B cell (primary cell): ENCODE data around the gene PIF1. TPM values are rescaled to one million over a fixed set of nuclear protein-coding genes. Genes with fewer than 3 reads are reported as not detected.

Experiments used
- ATAC-seq: fragments of 200-7000 bp; cut with Tn5 transposase; one replicate; pipeline ENCODE4 v1.10.0; 2021; ENCODE audit warnings: low read depth, mild to moderate bottlenecking, moderate number of reproducible peaks, moderate library complexity
- CTCF ChIA-PET: fragments of 350-600 bp; sonication (Branson Sonifier 250); formaldehyde crosslinking; loops from one replicate; lab custom pipeline; 2021; ENCODE audit warnings: antibody characterized with exemption, inconsistent platforms; lab: Charles Lee
- POLR2A ChIA-PET: fragments of 350-600 bp; sonication (Branson Sonifier 250); formaldehyde crosslinking; loops from one replicate; lab custom pipeline; 2021; ENCODE audit warnings: antibody characterized with exemption; lab: Charles Lee
- DNase-seq: peaks from one replicate; pipeline ENCODE4 v3.0.0; 2013
- H2AFZ ChIP-seq: 2 replicates; pipeline ENCODE4 v1.6.1; 2012; ENCODE audit warnings: mild to moderate bottlenecking, low read depth, low read length; ENCODE audit not compliant: insufficient read depth, poor library complexity, severe bottlenecking
- H3K27ac ChIP-seq, 2 donors: 1 replicate in 1 of 2; 2 replicates in 1 of 2; pipeline ENCODE4 v1.5.1; 2012 to 2013; ENCODE audit warnings: low read length in 2 of 2, mild to moderate bottlenecking in 2 of 2, moderate library complexity in 1 of 2
- H3K27me3 ChIP-seq, 4 experiments: fragments of 200-600 bp in 1 of 4; sonication (generic) in 1 of 4; replicated peaks in 1 of 4; 1 replicate in 2 of 4; 2 replicates in 2 of 4; pipeline versions ENCODE4 v1.6.1 to v1.7.0; 2013 to 2016; ENCODE audit warnings: low read length in 3 of 4, mild to moderate bottlenecking in 2 of 4, mixed read lengths in 1 of 4, moderate library complexity in 1 of 4; ENCODE audit not compliant: insufficient read depth in 4 of 4, control insufficient read depth in 3 of 4; ENCODE audit errors: control extremely low read depth in 1 of 4
- H3K36me3 ChIP-seq, 2 experiments: replicated peaks in 1 of 2; 1 replicate in 1 of 2; 2 replicates in 1 of 2; pipeline versions ENCODE4 v1.6.1 to v1.7.1; 2013; ENCODE audit warnings: low read length in 1 of 2; ENCODE audit not compliant: insufficient read depth in 2 of 2, control insufficient read depth in 1 of 2; ENCODE audit errors: control extremely low read depth in 1 of 2, extremely low read depth in 1 of 2
- H3K4me1 ChIP-seq, 2 donors: fragments of 200-600 bp in 1 of 2; sonication (generic) in 1 of 2; 1 replicate in 1 of 2; 2 replicates in 1 of 2; pipeline versions ENCODE4 v1.5.1 to v1.6.1; 2013 to 2017; ENCODE audit warnings: low read length in 2 of 2; ENCODE audit not compliant: control insufficient read depth in 2 of 2, insufficient read depth in 2 of 2
- H3K4me2 ChIP-seq: replicated peaks from 2 replicates; pipeline ENCODE3; 2012; ENCODE audit warnings: mild to moderate bottlenecking, low read depth, low read length; ENCODE audit not compliant: poor library complexity, severe bottlenecking
- H3K4me3 ChIP-seq, 5 experiments: fragments of 200-600 bp in 1 of 5; sonication (generic) in 1 of 5; 1 replicate in 3 of 5; 2 replicates in 2 of 5; pipeline versions ENCODE4 v1.5.1 to v1.7.0; 2011 to 2016; ENCODE audit warnings: low read length in 4 of 5, mild to moderate bottlenecking in 4 of 5, low read depth in 2 of 5, control low read depth in 1 of 5, moderate library complexity in 1 of 5; ENCODE audit not compliant: insufficient read depth in 1 of 5; ENCODE audit errors: control extremely low read depth in 1 of 5, extremely low read depth in 1 of 5
- H3K79me2 ChIP-seq: fragments of 200-600 bp; sonication (generic); one replicate; pipeline ENCODE4 v1.6.0; 2016; ENCODE audit warnings: low read length; ENCODE audit not compliant: control insufficient read depth, insufficient read depth
- H3K9ac ChIP-seq: fragments of 200-600 bp; sonication (generic); 2 replicates; pipeline ENCODE4 v1.6.1; 2017; ENCODE audit warnings: mild to moderate bottlenecking, low read length, moderate library complexity
- H3K9me3 ChIP-seq, 3 donors: one replicate each; pipeline versions ENCODE4 v1.6.1 to v1.7.1; 2013; ENCODE audit warnings: low read length in 2 of 3; ENCODE audit not compliant: control insufficient read depth in 2 of 3, insufficient read depth in 1 of 3; ENCODE audit errors: control extremely low read depth in 1 of 3
- H4K20me1 ChIP-seq: 2 replicates; pipeline ENCODE4 v1.6.0; 2012; ENCODE audit warnings: mild to moderate bottlenecking, low read length; ENCODE audit not compliant: insufficient read depth, control insufficient read depth, poor library complexity, severe bottlenecking
- H3K27ac Mint-ChIP-seq: one replicate; pipeline ENCODE4 v1.8.0; 2021; ENCODE audit warnings: mixed read lengths
- H3K27me3 Mint-ChIP-seq: one replicate; pipeline ENCODE4 v1.8.0; 2021; ENCODE audit warnings: mixed read lengths
- H3K4me1 Mint-ChIP-seq: one replicate; pipeline ENCODE4 v1.8.0; 2021; ENCODE audit warnings: mixed read lengths
- H3K4me3 Mint-ChIP-seq: one replicate; pipeline ENCODE4 v1.8.0; 2021; ENCODE audit warnings: mixed read lengths
- H3K9me3 Mint-ChIP-seq: one replicate; pipeline ENCODE4 v1.8.0; 2022; ENCODE audit warnings: mixed read lengths; ENCODE audit not compliant: insufficient read depth
- EZH2 ChIP-seq: IDR thresholded peaks from 2 replicates; pipeline ENCODE4 v1.6.1; 2012; ENCODE audit warnings: borderline replicate concordance, low read depth, mild to moderate bottlenecking, moderate library complexity, low read length; ENCODE audit not compliant: insufficient read depth, poor library complexity, severe bottlenecking
- WGBS: methylation state at CpG from one replicate; pipeline ENCODE4 v1.1.5; 2013; ENCODE audit warnings: missing lambda C conversion rate; ENCODE audit not compliant: insufficient coverage; 5-methylcytosine and 5-hydroxymethylcytosine counted together
- intact Hi-C: fragments of 100-400 bp; cut with micrococcal nuclease; formaldehyde crosslinking; loops from one replicate; pipeline ENCODE4 v1.10.0; 2022
- polyA plus RNA-seq: library from polyadenylated mRNA; depleted of rRNA; stranded (reverse); fragments of >200 nt; gene quantifications from 2 replicates; pipeline ENCODE4 v1.2.3, GENCODE V29; 2012
- total RNA-seq, 2 donors: library from RNA; stranded (reverse); fragments of 120-200 nt in 1 of 2; gene quantifications; 1 replicate in 1 of 2; 2 replicates in 1 of 2; pipeline versions ENCODE4 v1.2.3 to v1.2.4, GENCODE V29; 2013 to 2022
- TF ChIP-seq, protein P1 (sequence below): fragments of 200-600 bp; IDR thresholded peaks from one replicate; pipeline ENCODE4 v1.8.0; 2022; ENCODE audit warnings: antibody characterized with exemption, mild to moderate bottlenecking

The PIF1 gene
- total and polyA plus RNA-seq, 2 donors (not counting 1 experiment from before 2014, with no cell fraction given), result 2.0 to 6.2 TPM

DNA sequence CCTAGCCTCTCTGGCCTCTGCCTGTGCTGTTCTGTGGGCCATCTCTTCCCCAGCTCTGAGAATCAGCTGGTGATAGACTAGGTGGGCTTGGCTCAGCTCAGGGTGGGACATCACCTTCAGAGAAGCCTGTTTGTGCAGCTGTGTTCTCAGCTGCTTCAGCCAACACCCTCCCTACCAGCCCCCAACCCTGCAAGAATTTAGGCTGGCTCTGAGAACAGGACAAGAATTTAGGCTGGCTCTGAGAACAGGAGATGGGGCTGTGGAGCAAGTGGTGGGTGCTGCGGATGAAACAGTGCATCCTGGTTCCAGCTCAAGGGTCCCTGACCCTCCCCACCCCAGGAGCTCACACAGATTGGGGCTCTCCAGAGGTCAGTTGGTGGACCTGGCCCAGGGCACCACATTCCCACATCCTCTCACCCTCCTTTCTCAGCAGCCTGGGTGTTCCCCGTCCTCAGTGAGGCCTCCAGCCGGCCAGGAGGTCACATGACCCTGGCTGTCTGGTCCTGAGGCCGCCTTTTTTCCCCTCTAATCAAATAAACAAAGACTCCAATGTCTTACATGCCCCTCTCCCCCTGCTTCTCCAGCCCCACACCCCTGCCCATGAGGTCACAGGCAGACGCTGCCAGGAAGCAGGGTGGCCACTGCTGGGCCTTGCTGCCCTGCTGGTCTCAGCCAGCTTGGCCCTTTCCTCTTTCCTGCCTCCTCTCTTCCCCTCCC, 31.1 kb upstream of the PIF1 start:
- no peak overlapping the region for H2AFZ ChIP-seq
- H3K79me2 ChIP-seq, result peaks cover 70% of the 10 kb centered on the region
- Mint-ChIP-seq H3K4me3 (no peak overlapping the region), H3K27me3 (no peaks in the 10 kb centered on the region), H3K9me3 (no peaks in the 10 kb centered on the region), H3K4me1 (peaks cover 51% of the 10 kb centered on the region), H3K27ac (peak overlapping the region; percentile 79)
- H3K4me3 ChIP-seq, result no peak overlapping the region
- ChIA-PET POLR2A (interaction anchor here (0.5 to 1.7 kb wide), 3 partner anchors 37 to 150 kb away, joined by 3 to 9 read pairs (median 3); no protein-coding TSS in a partner anchor), CTCF (interaction anchor here (1.5 kb wide), 1 partner anchor 38 kb away, joined by 8 read pairs; no protein-coding TSS in a partner anchor)
- H3K4me2 ChIP-seq, result peak overlapping the region; percentile 1
- ATAC-seq (no peak), DNase-seq (no peak)
- no peak for TF ChIP-seq EZH2
- TF ChIP-seq, protein P1, sequence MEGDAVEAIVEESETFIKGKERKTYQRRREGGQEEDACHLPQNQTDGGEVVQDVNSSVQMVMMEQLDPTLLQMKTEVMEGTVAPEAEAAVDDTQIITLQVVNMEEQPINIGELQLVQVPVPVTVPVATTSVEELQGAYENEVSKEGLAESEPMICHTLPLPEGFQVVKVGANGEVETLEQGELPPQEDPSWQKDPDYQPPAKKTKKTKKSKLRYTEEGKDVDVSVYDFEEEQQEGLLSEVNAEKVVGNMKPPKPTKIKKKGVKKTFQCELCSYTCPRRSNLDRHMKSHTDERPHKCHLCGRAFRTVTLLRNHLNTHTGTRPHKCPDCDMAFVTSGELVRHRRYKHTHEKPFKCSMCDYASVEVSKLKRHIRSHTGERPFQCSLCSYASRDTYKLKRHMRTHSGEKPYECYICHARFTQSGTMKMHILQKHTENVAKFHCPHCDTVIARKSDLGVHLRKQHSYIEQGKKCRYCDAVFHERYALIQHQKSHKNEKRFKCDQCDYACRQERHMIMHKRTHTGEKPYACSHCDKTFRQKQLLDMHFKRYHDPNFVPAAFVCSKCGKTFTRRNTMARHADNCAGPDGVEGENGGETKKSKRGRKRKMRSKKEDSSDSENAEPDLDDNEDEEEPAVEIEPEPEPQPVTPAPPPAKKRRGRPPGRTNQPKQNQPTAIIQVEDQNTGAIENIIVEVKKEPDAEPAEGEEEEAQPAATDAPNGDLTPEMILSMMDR, result no peak
- no peaks in the 10 kb centered on the region for H3K27me3 ChIP-seq
- intact Hi-C loops, result no loop called here
- H3K36me3 ChIP-seq, result peaks cover 3 to 80% of the 10 kb centered on the region in 2 experiments
- H3K9me3 ChIP-seq, result no peaks in the 10 kb centered on the region
- no peak overlapping the region for H3K9ac ChIP-seq
- H3K4me1 ChIP-seq, result peaks cover 11 to 31% of the 10 kb centered on the region in 2 donors
- peaks cover 91% of the 10 kb centered on the region for H4K20me1 ChIP-seq
- 84% methylated on average over 5 of the region's 5 CpGs for WGBS
- H3K27ac ChIP-seq, result peak overlapping the region in 1 of 2 donors; percentile 21
